IMR-90 (cell line): ENCODE measurements around the gene GABRD.

Experiments
- BHLHE40 ChIP-seq: fragments of 150-350 bp; IDR thresholded peaks from 2 replicates; pipeline ENCODE4 v1.6.1; 2016; ENCODE audit warnings: mild to moderate bottlenecking, low read depth, low read length
- CEBPB ChIP-seq: IDR thresholded peaks from 2 replicates; pipeline ENCODE4 v1.6.1; 2012; ENCODE audit warnings: low read depth, low read length, improper control_type of control experiment
- CHD1 ChIP-seq: IDR thresholded peaks from 2 replicates; pipeline ENCODE4 v1.6.1; 2012; ENCODE audit warnings: low read depth, low read length, improper control_type of control experiment
- CTCF ChIP-seq: conservative IDR thresholded peaks from 2 replicates; pipeline ENCODE4 v1.5.1; 2012; ENCODE audit warnings: mild to moderate bottlenecking, low read depth, low read length, improper control_type of control experiment
- ELK1 ChIP-seq: fragments of 150-350 bp; IDR thresholded peaks from 2 replicates; pipeline ENCODE4 v1.6.1; 2016; ENCODE audit warnings: low read depth, mild to moderate bottlenecking, low read length, moderate library complexity, borderline replicate concordance
- FOS ChIP-seq: fragments of 150-350 bp; IDR thresholded peaks from 2 replicates; pipeline ENCODE4 v1.6.1; 2016; ENCODE audit warnings: low read depth, low read length
- MAZ ChIP-seq: IDR thresholded peaks from 2 replicates; pipeline ENCODE4 v1.6.1; 2012; ENCODE audit warnings: low read depth, mild to moderate bottlenecking, low read length, improper control_type of control experiment, moderate library complexity, borderline replicate concordance
- NFE2L2 ChIP-seq: fragments of 150-350 bp; IDR thresholded peaks from 2 replicates; pipeline ENCODE4 v1.6.1; 2016; ENCODE audit warnings: low read depth, mild to moderate bottlenecking, low read length
- POLR2A ChIP-seq: IDR thresholded peaks from 2 replicates; pipeline ENCODE4 v1.6.1; 2012; ENCODE audit warnings: mild to moderate bottlenecking, low read depth, low read length
- RAD21 ChIP-seq: IDR thresholded peaks from 2 replicates; pipeline ENCODE4 v1.6.1; 2012; ENCODE audit warnings: low read length, improper control_type of control experiment
- RCOR1 ChIP-seq: IDR thresholded peaks from 2 replicates; pipeline ENCODE4 v1.6.1; 2012; ENCODE audit warnings: mild to moderate bottlenecking, low read length, improper control_type of control experiment; ENCODE audit not compliant: insufficient replicate concordance
- RFX5 ChIP-seq: IDR thresholded peaks from 2 replicates; pipeline ENCODE4 v1.8.0; 2012; ENCODE audit warnings: low read depth, mild to moderate bottlenecking, low read length, moderate library complexity
- SMC3 ChIP-seq: fragments of 150-350 bp; IDR thresholded peaks from 2 replicates; pipeline ENCODE4 v1.6.1; 2016; ENCODE audit warnings: low read depth, mild to moderate bottlenecking, antibody characterized with exemption, low read length, moderate library complexity
- USF2 ChIP-seq: fragments of 150-350 bp; IDR thresholded peaks from 2 replicates; pipeline ENCODE4 v1.6.1; 2017; ENCODE audit warnings: mild to moderate bottlenecking, antibody characterized with exemption, low read length, low read depth

GRCh38 chr1:2042830-2043773, 24.0 kb downstream of the GABRD start:
- no peak for TF ChIP-seq RCOR1
- TF ChIP-seq SMC3, result no peak
- no peak for TF ChIP-seq CTCF
- TF ChIP-seq POLR2A, result no peak
- TF ChIP-seq CEBPB, result no peak
- TF ChIP-seq ELK1, result no peak
- TF ChIP-seq FOS, result no peak
- TF ChIP-seq RFX5, result no peak
- no peak for TF ChIP-seq NFE2L2
- TF ChIP-seq MAZ, result no peak
- no peak for TF ChIP-seq USF2
- TF ChIP-seq BHLHE40, result no peak
- TF ChIP-seq RAD21, result no peak
- TF ChIP-seq CHD1, result no peak
